Right lobe of liver (tissue), 6 donors: ENCODE measurements around the gene MAIP1. TPM values are rescaled to one million over a fixed set of nuclear protein-coding genes. Genes with fewer than 3 reads are reported as not detected.

ENCODE experiments used
- ATAC-seq, 4 donors: fragments of 200-7000 bp; cut with Tn5 transposase; one replicate each; pipeline ENCODE4 v1.9.1; 2020; ENCODE audit warnings: mild to moderate bottlenecking in 4 of 4, moderate library complexity in 4 of 4
- DNase-seq, 3 donors: peaks; one replicate each; pipeline ENCODE4 v3.0.0-alpha.2; 2020
- H3K27ac ChIP-seq, 3 donors: fragments of 200-600 bp; one replicate each; pipeline ENCODE4 v1.8.0; 2022
- H3K27me3 ChIP-seq, 2 donors: fragments of 200-600 bp; one replicate each; pipeline ENCODE4 v1.8.0; 2022
- H3K36me3 ChIP-seq, 4 donors: fragments of 200-600 bp; sonication (generic) in 1 of 4; one replicate each; pipeline versions ENCODE4 v1.5.1 to v1.8.0; 2017 to 2022; ENCODE audit warnings: control low read depth in 1 of 4
- H3K4me1 ChIP-seq, 4 donors: fragments of 200-600 bp; sonication (generic) in 1 of 4; one replicate each; pipeline versions ENCODE4 v1.5.1 to v1.8.0; 2017 to 2022; ENCODE audit warnings: control low read depth in 1 of 4
- H3K4me3 ChIP-seq, 3 donors: fragments of 200-600 bp; one replicate each; pipeline ENCODE4 v1.8.0; 2022
- H3K9me3 ChIP-seq, 4 donors: fragments of 200-600 bp; sonication (generic) in 1 of 4; one replicate each; pipeline versions ENCODE4 v1.5.1 to v1.8.0; 2017 to 2022; ENCODE audit warnings: control low read depth in 1 of 4
- POLR2A ChIP-seq: fragments of 450-650 bp; IDR thresholded peaks from one replicate; pipeline ENCODE4 v1.6.1; 2017; ENCODE audit warnings: antibody characterized with exemption, mild to moderate bottlenecking
- WGBS: methylation state at CpG from one replicate; pipeline ENCODE4 v1.1.6; 2018; ENCODE audit warnings: low coverage, low lambda C conversion rate; ENCODE audit not compliant: insufficient coverage; ENCODE audit errors: missing lambda C conversion rate; 5-methylcytosine and 5-hydroxymethylcytosine counted together
- intact Hi-C, 2 donors: fragments of 100-400 bp; cut with DNase I; formaldehyde crosslinking; loops; one replicate each; pipeline versions ENCODE4 v1.11.2 to v1.14.1; 2022
- total RNA-seq, 6 experiments: library from RNA; depleted of rRNA in 2 of 6; stranded (reverse); fragments of >200 nt in 2 of 6; fragmentation: NEBNext Ultra II Directional in 3 of 6; extraction: Animal tissue kit (Norgen Biotek cat#: 25700) in 3 of 6; gene quantifications; one replicate each; pipeline versions ENCODE4 v1.1.0 to v1.2.4, GENCODE V29; 2016 to 2023
- TF ChIP-seq, protein P1 (sequence below), 4 donors: fragments of 200-600 bp in 3 of 4; fragments of 450-650 bp in 1 of 4; IDR thresholded peaks; one replicate each; pipeline versions ENCODE4 v1.5.1 to v1.8.0; 2016 to 2022; ENCODE audit warnings: antibody characterized with exemption in 4 of 4, mild to moderate bottlenecking in 2 of 4
- donor health status: DM: no; HTN: yes; CAD: no.
- donor health status: DM: no; HTN: no; CAD: no.
- donor health status: DM: no; HTN: no; CAD: no.
- donor health status: DM: no; HTN: yes; CAD: no.
- donor health status: DM: no; HTN: yes; CAD: no.

The MAIP1 gene
- total RNA-seq, 6 experiments from 2014 or later, result 23.4 to 39.7 (median 30.7) TPM

- no peak for DNase-seq
- intact Hi-C loops, result no loop called here
- no peaks in the 10 kb centered on the region for H3K9me3 ChIP-seq
- H3K36me3 ChIP-seq, result no peaks in the 10 kb centered on the region
- ATAC-seq, result no peak
- no peaks in the 10 kb centered on the region for H3K27me3 ChIP-seq
- H3K4me1 ChIP-seq, result no peaks in the 10 kb centered on the region
- 82% methylated on average over 3 of the region's 3 CpGs for WGBS
- TF ChIP-seq, protein P1, sequence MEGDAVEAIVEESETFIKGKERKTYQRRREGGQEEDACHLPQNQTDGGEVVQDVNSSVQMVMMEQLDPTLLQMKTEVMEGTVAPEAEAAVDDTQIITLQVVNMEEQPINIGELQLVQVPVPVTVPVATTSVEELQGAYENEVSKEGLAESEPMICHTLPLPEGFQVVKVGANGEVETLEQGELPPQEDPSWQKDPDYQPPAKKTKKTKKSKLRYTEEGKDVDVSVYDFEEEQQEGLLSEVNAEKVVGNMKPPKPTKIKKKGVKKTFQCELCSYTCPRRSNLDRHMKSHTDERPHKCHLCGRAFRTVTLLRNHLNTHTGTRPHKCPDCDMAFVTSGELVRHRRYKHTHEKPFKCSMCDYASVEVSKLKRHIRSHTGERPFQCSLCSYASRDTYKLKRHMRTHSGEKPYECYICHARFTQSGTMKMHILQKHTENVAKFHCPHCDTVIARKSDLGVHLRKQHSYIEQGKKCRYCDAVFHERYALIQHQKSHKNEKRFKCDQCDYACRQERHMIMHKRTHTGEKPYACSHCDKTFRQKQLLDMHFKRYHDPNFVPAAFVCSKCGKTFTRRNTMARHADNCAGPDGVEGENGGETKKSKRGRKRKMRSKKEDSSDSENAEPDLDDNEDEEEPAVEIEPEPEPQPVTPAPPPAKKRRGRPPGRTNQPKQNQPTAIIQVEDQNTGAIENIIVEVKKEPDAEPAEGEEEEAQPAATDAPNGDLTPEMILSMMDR (IDR thresholded peaks at IDR 0.05), result no peak
- TF ChIP-seq POLR2A, result no peak
- no peak overlapping the region for H3K27ac ChIP-seq
- no peak overlapping the region for H3K4me3 ChIP-seq
These were observed 41.9 kb downstream of the MAIP1 start for GRCh38 chr2:199997296-199997695.

GRCh38 chr2:199999166-199999565 is 43.8 kb downstream of the MAIP1 start:
- intact Hi-C loops, result no loop called here
- no peak overlapping the region for H3K27ac ChIP-seq
- TF ChIP-seq, protein P1 (IDR thresholded peaks at IDR 0.05), result no peak
- TF ChIP-seq POLR2A, result no peak
- WGBS, result 92% methylated on average over 1 of the region's 4 CpGs
- DNase-seq (no peak), ATAC-seq (no peak)
- no peaks in the 10 kb centered on the region for H3K27me3 ChIP-seq
- H3K9me3 ChIP-seq, result no peaks in the 10 kb centered on the region
- no peaks in the 10 kb centered on the region for H3K4me1 ChIP-seq
- H3K4me3 ChIP-seq, result no peak overlapping the region
- no peaks in the 10 kb centered on the region for H3K36me3 ChIP-seq

- H3K27ac ChIP-seq, result no peak overlapping the region
- WGBS, result 77% methylated on average over 2 of the region's 2 CpGs
- ATAC-seq, result no peak
- H3K4me3 ChIP-seq, result no peak overlapping the region
- no peaks in the 10 kb centered on the region for H3K36me3 ChIP-seq
- DNase-seq, result no peak
- intact Hi-C loops, result no loop called here
- H3K4me1 ChIP-seq, result no peaks in the 10 kb centered on the region
- no peak for TF ChIP-seq POLR2A
- TF ChIP-seq, protein P1 (IDR thresholded peaks at IDR 0.05), result no peak
- no peaks in the 10 kb centered on the region for H3K27me3 ChIP-seq
- H3K9me3 ChIP-seq, result no peaks in the 10 kb centered on the region
These were observed 45.2 kb downstream of the MAIP1 start for GRCh38 chr2:200000444-200001163.

- 83% methylated on average over 1 of the region's 1 CpG for WGBS
- intact Hi-C loops, result no loop called here
- TF ChIP-seq, protein P1 (IDR thresholded peaks at IDR 0.05), result no peak
- no peak for TF ChIP-seq POLR2A
- ATAC-seq (peak; percentile 49 to 89 (median 64)), DNase-seq (no peak)
- Histone ChIP-seq H3K4me3 (no peak overlapping the region), H3K4me1 (no peaks in the 10 kb centered on the region), H3K36me3 (no peaks in the 10 kb centered on the region), H3K9me3 (no peaks in the 10 kb centered on the region), H3K27me3 (no peaks in the 10 kb centered on the region), H3K27ac (no peak overlapping the region)
These were observed 48.1 kb downstream of the MAIP1 start for GRCh38 chr2:200003444-200003843.

- intact Hi-C loops, result no loop called here
- Histone ChIP-seq H3K4me3 (no peak overlapping the region), H3K4me1 (no peaks in the 10 kb centered on the region), H3K27me3 (no peaks in the 10 kb centered on the region), H3K36me3 (no peaks in the 10 kb centered on the region), H3K27ac (no peak overlapping the region), H3K9me3 (no peaks in the 10 kb centered on the region)
- no peak for DNase-seq
- no peak for ATAC-seq
- no peak for TF ChIP-seq POLR2A
- TF ChIP-seq, protein P1 (IDR thresholded peaks at IDR 0.05), result no peak
These were observed 50.3 kb downstream of the MAIP1 start for GRCh38 chr2:200005675-200006074.
